Suprapubic skin (tissue), 3 donors: ENCODE results near the gene CREB3L4.

Experiments used
- CTCF ChIP-seq, 2 donors: fragments of 200-600 bp in 1 of 2; fragments of 450-650 bp in 1 of 2; sonication (generic) in 1 of 2; IDR thresholded peaks; one replicate each; pipeline ENCODE4 v1.5.1; 2016 to 2019; ENCODE audit warnings: antibody characterized with exemption in 2 of 2, mild to moderate bottlenecking in 1 of 2, moderate library complexity in 1 of 2
- POLR2A ChIP-seq, 2 donors: fragments of 450-650 bp; IDR thresholded peaks; one replicate each; pipeline ENCODE4 v1.6.1; 2017; ENCODE audit warnings: antibody characterized with exemption in 2 of 2, mild to moderate bottlenecking in 2 of 2, moderate library complexity in 2 of 2

GRCh38 chr1:153938996-153939395 lies 28.7 kb upstream of the CREB3L4 start:
- TF ChIP-seq CTCF (IDR thresholded peaks at IDR 0.05) (no peak), POLR2A (IDR thresholded peaks at IDR 0.05) (no peak)
